GM19035 (cell line): ENCODE results near the gene AGXT.

Source experiments
- ATAC-seq: cut with Tn5 transposase; IDR thresholded peaks from one replicate; pipeline ENCODE4 v1.9.1; 2021; ENCODE audit not compliant: unreplicated experiment

The AGXT gene

DNA sequence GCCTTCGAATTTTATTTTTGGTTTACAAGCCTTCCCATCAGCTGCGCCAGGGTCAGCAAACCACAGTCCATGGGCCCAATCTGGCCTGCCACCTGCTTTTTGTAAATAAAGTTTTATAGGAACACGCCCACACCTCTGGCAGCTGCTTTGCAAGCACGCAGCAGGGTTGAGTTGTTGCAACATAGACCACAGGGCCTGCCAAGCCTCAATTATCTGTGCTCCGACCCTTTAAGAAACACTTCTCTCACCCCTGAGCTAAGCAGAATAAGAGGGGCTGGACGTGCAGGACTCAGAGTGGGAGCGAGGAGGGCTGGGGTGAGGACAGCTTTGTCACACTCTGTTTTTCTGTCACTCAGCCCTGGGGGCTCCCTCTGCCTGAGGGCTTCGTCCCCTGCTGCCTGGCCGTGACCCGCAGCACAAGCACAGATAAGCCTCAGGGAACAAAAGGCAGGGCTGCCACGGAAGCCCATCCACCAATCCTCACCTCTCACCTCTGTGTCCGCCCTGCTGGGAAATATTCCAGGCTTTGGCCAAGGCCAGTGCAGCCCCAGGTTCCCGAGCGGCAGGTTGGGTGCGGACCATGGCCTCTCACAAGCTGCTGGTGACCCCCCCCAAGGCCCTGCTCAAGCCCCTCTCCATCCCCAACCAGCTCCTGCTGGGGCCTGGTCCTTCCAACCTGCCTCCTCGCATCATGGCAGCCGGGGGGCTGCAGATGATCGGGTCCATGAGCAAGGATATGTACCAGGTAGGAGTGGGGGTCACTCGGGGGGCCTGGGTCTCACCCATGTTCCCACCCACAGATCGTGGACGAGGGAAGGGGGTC is at the start of gene AGXT:
TSS of gene AGXT (plus strand) at position 539 of the 823 bp plus-strand sequence. CDS start at position 581, 42 bp downstream.
- ATAC-seq, result no peak

GRCh38 chr2:240819126-240819857 is 49.3 kb upstream of the AGXT start:
- ATAC-seq, result no peak

DNA sequence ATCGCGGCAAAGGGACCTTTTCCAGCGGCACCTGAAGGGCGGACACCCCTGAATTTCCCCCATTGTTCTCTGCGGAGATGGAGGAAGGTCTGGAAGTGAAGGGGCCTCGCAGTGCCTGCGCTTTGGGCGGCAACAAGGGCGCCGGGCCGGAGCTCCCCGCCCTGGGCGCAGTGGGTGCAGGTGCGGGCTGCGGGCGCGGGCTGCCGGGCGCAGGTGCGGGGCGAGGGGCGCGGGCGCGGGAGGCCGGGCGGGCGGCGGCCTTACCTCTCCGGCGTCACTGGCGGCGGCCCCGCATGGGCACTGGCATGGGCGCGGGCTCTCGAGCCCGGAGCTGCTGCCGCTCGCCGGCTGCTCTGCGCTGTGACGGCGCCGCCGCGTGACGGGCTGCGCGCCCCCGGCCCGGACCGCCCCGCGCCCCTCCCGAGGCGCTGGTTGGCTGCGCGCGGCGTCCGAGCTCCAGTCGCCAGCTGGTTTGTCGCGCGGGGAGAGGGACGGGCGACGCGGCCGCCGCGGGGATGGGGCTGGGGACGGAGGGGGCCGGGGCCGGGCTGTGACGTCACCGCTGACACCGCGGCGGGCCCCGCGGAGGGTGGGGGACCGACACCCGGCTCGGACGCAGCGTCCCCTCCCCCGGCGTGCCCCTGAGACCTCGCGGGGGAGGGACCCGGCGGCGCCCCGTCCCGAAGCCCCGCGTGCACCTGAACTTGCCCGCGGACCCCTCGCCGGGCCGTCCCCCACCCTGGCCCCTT is 48.6 kb upstream of the AGXT start, which contains the start of gene KIF1A:
TSS of gene KIF1A (minus strand) at position 362 of the 749 bp plus-strand sequence. CDS start 22,467 bp downstream, outside the sequence.
- no peak for ATAC-seq

GRCh38 chr2:240820607-240821428 is 47.8 kb upstream of the AGXT start:
- ATAC-seq, result no peak

- no peak for ATAC-seq
Measured at GRCh38 chr2:240821429-240821778, 47.2 kb upstream of the AGXT start.

- ATAC-seq, result no peak
Measured at GRCh38 chr2:240822280-240822847, 46.3 kb upstream of the AGXT start.

DNA sequence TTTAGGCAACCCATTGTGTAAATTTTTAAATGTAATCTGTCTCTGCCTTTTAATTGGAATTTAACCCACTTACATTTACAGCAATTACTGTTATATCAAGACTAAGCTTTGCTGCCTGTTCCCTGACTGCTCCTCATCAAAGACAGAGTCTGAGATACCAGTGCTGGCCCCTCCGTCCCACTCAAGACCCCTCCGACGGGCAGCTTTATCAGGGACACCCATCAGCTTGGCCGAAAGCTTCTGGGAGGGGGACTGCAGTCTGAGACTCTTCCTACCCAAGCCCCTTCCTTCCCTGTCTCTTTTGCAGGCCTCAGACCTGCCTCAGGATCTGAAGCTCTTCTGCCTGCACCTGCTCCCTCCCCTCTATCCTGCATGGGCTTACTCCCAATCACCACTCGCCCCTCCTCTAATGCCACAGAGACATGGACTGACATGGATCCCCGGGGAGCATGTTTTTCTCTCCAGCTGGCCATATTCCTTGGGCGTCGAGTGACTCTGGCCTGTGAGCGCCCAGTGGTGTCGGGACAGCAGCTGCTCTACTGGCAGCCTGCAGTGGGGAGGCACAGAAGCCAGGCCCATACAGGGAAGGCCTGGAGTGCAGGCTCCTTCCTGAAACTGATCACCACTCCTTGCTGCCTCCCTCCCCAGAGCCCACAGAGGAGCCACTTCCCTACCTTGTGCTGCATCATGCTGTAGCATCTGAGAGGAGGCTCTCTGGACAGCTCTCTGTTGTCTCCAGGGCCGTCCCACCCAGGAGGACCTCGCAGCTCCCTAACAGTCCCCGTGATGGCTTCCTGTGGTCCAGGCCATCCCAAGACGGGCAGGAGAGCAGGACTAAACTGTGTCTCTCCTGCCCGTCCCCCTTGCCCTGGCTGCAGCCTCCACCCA is 44.9 kb upstream of the AGXT start:
- ATAC-seq, result no peak

GRCh38 chr2:240825476-240825875 is 43.1 kb upstream of the AGXT start:
- no peak for ATAC-seq

DNA sequence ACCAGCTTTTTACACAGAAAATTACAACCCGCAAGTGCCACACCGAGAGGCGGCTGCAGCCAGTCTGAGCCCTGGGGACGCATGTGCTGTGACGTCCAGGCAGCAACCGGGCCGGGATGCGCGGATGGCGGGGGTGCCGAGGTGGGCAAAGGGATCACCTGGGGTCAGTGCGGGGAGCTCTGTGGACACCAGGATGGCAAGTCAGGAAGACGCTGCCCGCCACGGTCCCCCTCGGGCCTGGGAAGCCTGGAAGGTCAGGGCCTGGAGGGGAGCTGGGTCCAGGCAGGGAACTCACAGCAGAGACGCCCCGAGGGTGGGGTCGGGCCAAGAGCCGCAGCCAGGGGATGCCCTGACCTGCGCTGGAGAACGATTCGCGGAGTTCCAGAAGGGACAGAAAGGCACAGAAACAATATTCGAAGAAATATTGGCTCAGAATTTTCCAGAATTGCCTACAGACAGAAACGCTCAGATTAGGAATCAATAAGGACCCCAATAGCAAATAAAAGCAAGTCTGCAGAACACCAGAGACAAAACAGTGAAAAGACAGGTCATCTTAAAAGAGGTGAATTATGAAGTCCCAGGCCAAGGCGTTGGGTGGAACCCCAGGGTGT is 36.9 kb upstream of the AGXT start:
- no peak for ATAC-seq

- peak; percentile 76 for ATAC-seq
Measured at GRCh38 chr2:240832205-240832727, 36.4 kb upstream of the AGXT start.

DNA sequence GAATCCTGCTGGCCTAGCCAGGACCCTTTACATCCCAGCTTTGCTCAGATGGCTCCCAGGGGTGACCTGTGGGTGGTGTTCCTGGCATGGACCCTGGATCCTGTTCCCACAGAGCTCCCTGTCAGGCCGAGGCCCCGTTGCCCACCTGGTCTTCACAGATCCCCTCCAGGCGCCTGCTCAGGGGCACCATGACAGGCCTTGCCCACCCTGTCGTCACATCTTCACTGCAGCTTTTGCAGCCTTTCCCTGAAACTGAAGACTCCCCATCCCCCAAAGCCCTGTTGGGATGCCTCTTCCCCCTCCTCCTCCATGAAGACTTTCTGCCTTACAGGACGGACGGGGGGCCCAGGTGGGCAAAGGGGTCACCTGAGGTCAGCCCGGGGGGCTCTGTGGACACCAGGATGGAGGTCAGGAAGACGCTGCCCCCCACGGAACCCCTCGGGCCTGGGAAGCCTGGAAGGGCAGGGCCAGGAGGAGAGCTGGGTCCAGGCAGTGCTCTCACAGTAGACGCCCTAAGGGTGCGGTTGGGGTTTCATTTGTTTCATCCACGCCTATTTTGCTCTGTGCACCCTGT is 35.6 kb upstream of the AGXT start:
- no peak for ATAC-seq

DNA sequence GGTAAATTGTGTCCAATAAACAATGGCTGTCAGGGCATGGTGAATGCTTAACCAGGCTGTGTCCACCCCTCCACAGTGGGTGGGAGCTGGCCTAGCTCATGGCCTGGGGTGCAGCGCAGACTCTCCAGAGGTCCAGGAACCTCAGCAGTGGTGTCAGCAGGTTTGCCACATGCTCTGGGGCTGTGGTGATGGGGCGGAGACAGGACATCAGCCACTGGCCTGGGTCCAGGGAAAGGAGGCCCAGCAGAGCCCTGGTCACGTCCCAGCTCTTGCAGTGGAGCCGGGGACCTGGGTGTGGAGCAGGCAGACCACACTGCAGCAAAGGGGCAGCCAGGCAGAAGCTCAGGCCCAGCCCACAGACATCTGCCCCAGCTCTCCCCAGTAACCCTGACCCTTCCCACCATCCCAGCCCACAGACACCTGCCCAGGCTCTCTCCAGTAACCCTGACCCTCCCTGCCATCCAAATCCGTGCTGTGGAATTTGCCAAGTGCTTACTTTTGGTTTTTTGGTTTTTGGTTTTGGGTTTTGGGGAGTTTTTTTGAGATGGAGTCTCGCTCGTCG is 34.8 kb upstream of the AGXT start:
- no peak for ATAC-seq

DNA sequence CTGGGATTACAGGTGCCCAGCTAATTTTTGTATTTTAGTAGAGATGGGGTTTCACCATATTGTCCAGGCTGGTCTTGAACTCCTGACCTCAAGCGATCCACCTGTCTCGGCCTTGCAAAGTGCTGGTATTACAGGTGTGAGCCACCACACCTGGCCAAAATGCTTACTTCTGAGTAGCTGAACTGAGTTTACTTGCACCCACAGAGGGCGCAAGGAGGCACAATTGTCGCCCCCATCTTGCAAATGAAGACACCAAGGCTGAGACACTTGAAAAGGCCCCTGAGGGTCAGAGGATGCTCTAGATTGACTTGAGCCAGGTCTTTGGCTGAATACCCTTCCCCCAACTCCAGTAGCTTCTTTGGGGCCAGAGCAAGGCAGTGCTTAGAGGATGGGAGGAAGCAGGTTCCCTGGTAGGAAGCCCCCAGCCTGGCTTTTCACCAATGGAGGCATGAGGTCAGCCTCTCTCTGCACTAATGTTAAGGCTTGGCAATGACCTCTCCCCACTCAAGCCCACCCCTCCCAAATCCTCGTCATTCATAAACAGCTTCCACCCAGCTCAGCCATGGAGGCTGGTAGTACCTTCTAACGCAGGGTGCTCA is 34.1 kb upstream of the AGXT start:
- no peak for ATAC-seq

DNA sequence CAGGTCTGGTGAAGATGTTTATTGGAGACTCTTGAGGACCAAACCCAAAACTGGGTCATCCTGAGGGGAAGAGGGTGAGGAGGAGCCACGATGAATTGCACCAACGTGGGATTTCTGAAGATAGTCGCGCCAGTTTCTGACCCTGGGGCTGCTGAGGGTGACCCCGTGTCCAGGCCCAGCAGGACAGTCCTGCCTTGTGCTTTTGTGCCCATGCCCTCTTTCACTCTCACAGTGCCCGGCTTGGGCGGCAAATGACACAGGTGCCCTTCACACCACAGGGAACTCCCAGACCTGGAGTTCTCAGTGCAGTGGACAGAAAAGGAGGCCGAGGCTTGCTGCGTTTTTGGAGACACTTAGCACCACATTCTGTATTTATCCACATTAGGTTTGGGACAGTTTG is 33.1 kb upstream of the AGXT start:
- ATAC-seq, result no peak

DNA sequence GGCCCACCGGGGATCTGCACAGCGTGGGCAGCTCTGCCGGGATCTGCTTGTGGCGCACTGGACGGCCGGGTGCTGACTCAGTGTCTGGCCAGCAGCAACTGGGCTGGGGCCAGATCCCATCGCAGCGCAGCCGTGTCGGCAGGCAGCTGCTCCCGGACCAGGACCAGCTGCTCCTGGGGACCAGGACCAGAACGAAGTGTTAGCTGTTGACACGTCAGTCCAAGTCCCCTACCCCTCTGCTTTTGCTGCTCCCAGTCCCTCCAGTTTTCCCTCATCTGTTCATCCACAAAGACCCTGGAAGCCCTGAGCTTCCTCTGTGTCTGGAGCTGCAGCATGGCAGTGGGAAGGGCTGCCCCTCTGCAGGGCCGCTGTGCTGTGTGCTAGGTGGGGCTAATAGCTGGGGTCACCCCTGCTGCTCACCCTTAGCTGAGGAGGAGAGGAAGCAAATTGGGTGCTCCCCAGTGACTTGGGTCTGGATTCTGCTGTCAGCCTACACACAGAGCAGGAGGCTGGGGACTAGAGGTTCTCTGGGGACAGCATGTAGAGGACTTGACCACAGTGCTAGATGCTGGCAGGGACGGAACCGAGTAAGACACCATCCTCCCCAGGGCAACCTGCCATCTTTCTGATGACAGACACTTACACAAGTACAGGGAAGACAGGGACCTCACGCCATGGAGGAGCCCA is 31.7 kb upstream of the AGXT start:
- ATAC-seq, result no peak

DNA sequence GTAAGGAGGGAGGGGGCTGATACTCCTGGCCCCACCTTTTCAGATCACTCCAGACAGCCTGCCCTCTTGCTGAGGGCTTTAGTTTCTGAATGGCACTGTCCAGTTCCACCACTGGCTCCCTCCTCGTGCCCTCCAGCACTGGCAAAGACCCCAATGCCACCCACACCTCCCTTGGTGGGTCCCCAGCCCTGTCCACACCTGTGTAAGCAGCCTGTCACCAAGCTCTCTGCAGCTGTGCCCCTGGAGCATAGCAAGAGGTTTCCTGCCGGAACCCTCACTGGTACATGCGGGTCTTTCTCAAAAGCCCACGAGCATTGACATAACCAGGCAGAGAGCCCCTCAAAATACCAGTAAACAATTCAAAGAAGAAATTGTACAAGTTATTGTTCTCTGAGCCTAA is 31.0 kb upstream of the AGXT start:
- no peak for ATAC-seq
